Keratinocyte (primary cell): ENCODE results near the gene RHOU. TPM values are rescaled to one million over a fixed set of nuclear protein-coding genes. Genes with fewer than 3 reads are reported as not detected.
A peak's percentile ranks its signal among the peaks of the same experiment; 100 is the strongest.

Experiments used
- DNase-seq: peaks from one replicate; pipeline ENCODE4 v3.0.0-alpha.2; 2011; ENCODE audit warnings: low read depth, missing footprints, low spot score
- FAIRE-seq: peaks from 2 replicates; lab custom pipeline; 2011; peaks lifted over from hg19 to GRCh38; lab: Jason Lieb, UNC
- H2AFZ ChIP-seq: 2 replicates; pipeline ENCODE4 v1.6.0; 2012; ENCODE audit warnings: low read length, control low read depth, inconsistent platforms; ENCODE audit not compliant: control insufficient read depth
- H3K27ac ChIP-seq: 2 replicates; pipeline ENCODE4 v1.5.1; 2011; ENCODE audit warnings: low read length; ENCODE audit not compliant: control insufficient read depth, insufficient read depth
- H3K27me3 ChIP-seq: 3 replicates; pipeline ENCODE4 v1.6.0; 2011; ENCODE audit warnings: low read length; ENCODE audit not compliant: control insufficient read depth, insufficient read depth; ENCODE audit errors: extremely low read depth
- H3K36me3 ChIP-seq, 2 experiments: 2 replicates in 1 of 2; 3 replicates in 1 of 2; pipeline ENCODE4 v1.5.1; 2011; ENCODE audit warnings: low read length in 2 of 2, mild to moderate bottlenecking in 1 of 2; ENCODE audit not compliant: control insufficient read depth in 2 of 2, insufficient read depth in 2 of 2; ENCODE audit errors: extremely low read depth in 1 of 2
- H3K4me1 ChIP-seq: 3 replicates; pipeline ENCODE4 v1.5.1; 2011; ENCODE audit warnings: low read length; ENCODE audit not compliant: control insufficient read depth, insufficient read depth; ENCODE audit errors: extremely low read depth
- H3K4me2 ChIP-seq: 3 replicates; pipeline ENCODE4 v1.6.0; 2011; ENCODE audit warnings: low read depth, low read length; ENCODE audit not compliant: control insufficient read depth, insufficient read depth; ENCODE audit errors: extremely low read depth
- H3K4me3 ChIP-seq, 3 experiments: fragments of 200-600 bp in 1 of 3; sonication (generic) in 1 of 3; 2 replicates in 2 of 3; 3 replicates in 1 of 3; pipeline ENCODE4 v1.5.1; 2011 to 2016; ENCODE audit warnings: low read length in 3 of 3, mild to moderate bottlenecking in 3 of 3, control low read depth in 2 of 3, inconsistent platforms in 1 of 3, low read depth in 1 of 3, mixed read lengths in 1 of 3, mixed run types in 1 of 3, moderate library complexity in 1 of 3; ENCODE audit not compliant: control insufficient read depth in 2 of 3, insufficient read depth in 2 of 3; ENCODE audit errors: extremely low read depth in 1 of 3
- H3K79me2 ChIP-seq: 2 replicates; pipeline ENCODE4 v1.6.0; 2012; ENCODE audit warnings: low read length; ENCODE audit not compliant: control insufficient read depth, insufficient read depth
- H3K9ac ChIP-seq: 3 replicates; pipeline ENCODE4 v1.6.0; 2011; ENCODE audit warnings: low read length; ENCODE audit not compliant: control insufficient read depth, insufficient read depth; ENCODE audit errors: extremely low read depth
- H3K9me1 ChIP-seq: 3 replicates; pipeline ENCODE4 v1.6.0; 2011; ENCODE audit warnings: low read length; ENCODE audit not compliant: control insufficient read depth, insufficient read depth; ENCODE audit errors: extremely low read depth
- H3K9me3 ChIP-seq: 2 replicates; pipeline ENCODE4 v1.5.1; 2012; ENCODE audit warnings: low read depth, low read length; ENCODE audit not compliant: control insufficient read depth
- H4K20me1 ChIP-seq: 3 replicates; pipeline ENCODE4 v1.6.0; 2011; ENCODE audit warnings: low read length; ENCODE audit not compliant: control insufficient read depth, insufficient read depth; ENCODE audit errors: extremely low read depth
- EZH2 ChIP-seq: IDR thresholded peaks from one replicate; pipeline ENCODE4 v1.6.1; 2012; ENCODE audit warnings: inconsistent platforms, mild to moderate bottlenecking, low read length, moderate library complexity
- dilution Hi-C: fragments of 300-500 bp; cut with MboI; formaldehyde crosslinking; loops from one replicate; pipeline ENCODE4 v1.7.0; 2020; ENCODE audit warnings: low sequenced_read_pairs; ENCODE audit not compliant: extremely low pct_ligation_motif_present
- polyA plus RNA-seq, 5 experiments: library from polyadenylated mRNA; depleted of rRNA in 3 of 5; stranded (reverse) in 3 of 5; stranded (forward) in 1 of 5; unstranded in 1 of 5; fragments of >200 nt; gene quantifications; 1 replicate in 1 of 5; 2 replicates in 3 of 5; 3 replicates in 1 of 5; pipeline versions ENCODE4 v1.2.1 to v1.2.3, GENCODE V29; 2011 to 2012; ENCODE audit warnings: missing spikeins in 2 of 5, low read depth in 1 of 5, low replicate concordance in 1 of 5
- TF ChIP-seq, protein P1 (sequence below), 3 experiments: IDR thresholded peaks in 1 of 3; conservative IDR thresholded peaks in 1 of 3; optimal IDR thresholded peaks in 1 of 3; 2 replicates in 2 of 3; 3 replicates in 1 of 3; pipeline versions ENCODE3 to v1.5.1; 2011; ENCODE audit warnings: low read length in 3 of 3, mild to moderate bottlenecking in 3 of 3, moderate library complexity in 2 of 3, control low read depth in 1 of 3, inconsistent platforms in 1 of 3; ENCODE audit not compliant: insufficient read depth in 2 of 3; ENCODE audit errors: extremely low read depth in 1 of 3

The RHOU gene
- polyA plus RNA-seq, 1 donor (not counting 4 experiments of a cell fraction or from before 2014, with no cell fraction given): 0.29 TPM

DNA sequence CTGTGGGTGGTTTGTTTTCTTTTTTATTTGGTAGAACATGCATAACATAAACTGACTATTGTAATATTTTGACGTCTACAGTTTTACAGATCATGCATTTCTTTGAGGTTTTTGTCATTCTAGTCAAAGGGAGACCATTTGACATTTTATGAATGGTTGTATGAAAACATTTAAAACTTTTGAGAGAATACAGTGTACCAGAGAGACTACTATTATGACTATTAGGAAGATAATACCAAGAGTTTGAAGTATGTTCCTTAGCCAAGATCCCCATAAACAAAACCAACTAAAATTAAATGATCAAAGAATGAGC lies 37.3 kb upstream of the RHOU start:
- no peak for TF ChIP-seq EZH2
- TF ChIP-seq, protein P1, sequence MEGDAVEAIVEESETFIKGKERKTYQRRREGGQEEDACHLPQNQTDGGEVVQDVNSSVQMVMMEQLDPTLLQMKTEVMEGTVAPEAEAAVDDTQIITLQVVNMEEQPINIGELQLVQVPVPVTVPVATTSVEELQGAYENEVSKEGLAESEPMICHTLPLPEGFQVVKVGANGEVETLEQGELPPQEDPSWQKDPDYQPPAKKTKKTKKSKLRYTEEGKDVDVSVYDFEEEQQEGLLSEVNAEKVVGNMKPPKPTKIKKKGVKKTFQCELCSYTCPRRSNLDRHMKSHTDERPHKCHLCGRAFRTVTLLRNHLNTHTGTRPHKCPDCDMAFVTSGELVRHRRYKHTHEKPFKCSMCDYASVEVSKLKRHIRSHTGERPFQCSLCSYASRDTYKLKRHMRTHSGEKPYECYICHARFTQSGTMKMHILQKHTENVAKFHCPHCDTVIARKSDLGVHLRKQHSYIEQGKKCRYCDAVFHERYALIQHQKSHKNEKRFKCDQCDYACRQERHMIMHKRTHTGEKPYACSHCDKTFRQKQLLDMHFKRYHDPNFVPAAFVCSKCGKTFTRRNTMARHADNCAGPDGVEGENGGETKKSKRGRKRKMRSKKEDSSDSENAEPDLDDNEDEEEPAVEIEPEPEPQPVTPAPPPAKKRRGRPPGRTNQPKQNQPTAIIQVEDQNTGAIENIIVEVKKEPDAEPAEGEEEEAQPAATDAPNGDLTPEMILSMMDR (optimal IDR thresholded peaks at IDR 0.05 in 1 of 3, IDR thresholded peaks at IDR 0.05 in 1 of 3, conservative IDR thresholded peaks at IDR 0.05 in 1 of 3; ENCODE audit: extremely low read depth in 1 of 3, insufficient read depth in 2 of 3, low read length in 3 of 3): no peak
- Histone ChIP-seq H3K79me2 (no peaks in the 10 kb centered on the region), H4K20me1 (no peaks in the 10 kb centered on the region), H3K9me3 (no peaks in the 10 kb centered on the region), H3K4me2 (no peak overlapping the region), H3K4me1 (peaks cover 5% of the 10 kb centered on the region), H3K27me3 (no peaks in the 10 kb centered on the region), H3K36me3 (no peaks in the 10 kb centered on the region), H3K9me1 (no peaks in the 10 kb centered on the region), H3K9ac (no peak overlapping the region), H2AFZ (no peak overlapping the region), H3K27ac (no peak overlapping the region), H3K4me3 (no peak overlapping the region)
- no peak for DNase-seq
- no peak for FAIRE-seq
- dilution Hi-C loops: no loop called here

DNA sequence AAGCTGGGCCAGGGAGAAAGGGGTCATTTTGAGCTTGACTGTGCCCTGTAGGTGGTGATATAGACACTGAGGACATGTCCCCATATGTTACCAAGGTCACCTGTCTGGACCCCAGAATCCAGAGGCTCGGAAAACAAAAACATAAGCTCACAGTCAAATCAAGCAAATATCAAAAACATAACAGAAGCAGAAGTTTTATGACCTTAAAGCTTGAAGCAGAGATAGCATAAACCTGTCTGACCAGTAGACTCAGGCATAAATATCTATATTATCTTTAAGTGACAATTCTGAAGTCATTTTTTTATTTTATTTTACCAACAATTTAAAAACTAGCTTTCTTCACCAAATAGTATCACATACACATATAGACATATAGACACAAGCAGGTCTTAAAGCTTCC lies 32.8 kb upstream of the RHOU start:
- no peak for DNase-seq
- dilution Hi-C loops: no loop called here
- Histone ChIP-seq H3K36me3 (no peaks in the 10 kb centered on the region), H3K9me3 (no peaks in the 10 kb centered on the region), H3K79me2 (no peaks in the 10 kb centered on the region), H3K4me3 (no peak overlapping the region), H3K4me1 (no peaks in the 10 kb centered on the region), H2AFZ (no peak overlapping the region), H4K20me1 (no peaks in the 10 kb centered on the region), H3K9ac (no peak overlapping the region), H3K27me3 (peaks cover 3% of the 10 kb centered on the region), H3K4me2 (no peak overlapping the region), H3K9me1 (no peaks in the 10 kb centered on the region), H3K27ac (no peak overlapping the region)
- FAIRE-seq: peak; percentile 43
- TF ChIP-seq, protein P1 (optimal IDR thresholded peaks at IDR 0.05 in 1 of 3, IDR thresholded peaks at IDR 0.05 in 1 of 3, conservative IDR thresholded peaks at IDR 0.05 in 1 of 3; ENCODE audit: extremely low read depth in 1 of 3, insufficient read depth in 2 of 3, low read length in 3 of 3): no peak
- TF ChIP-seq EZH2: no peak
